Fibroblast of skin of abdomen (primary cell): Measurements from ENCODE around the gene RBBP5.

Experiments used
- DNase-seq: peaks from one replicate; pipeline ENCODE4 v3.0.0-alpha.2; 2013

RBBP5 gene

GRCh38 chr1:205056188-205056611 lies 65.6 kb downstream of the RBBP5 start:
- DNase-seq: no peak

DNA sequence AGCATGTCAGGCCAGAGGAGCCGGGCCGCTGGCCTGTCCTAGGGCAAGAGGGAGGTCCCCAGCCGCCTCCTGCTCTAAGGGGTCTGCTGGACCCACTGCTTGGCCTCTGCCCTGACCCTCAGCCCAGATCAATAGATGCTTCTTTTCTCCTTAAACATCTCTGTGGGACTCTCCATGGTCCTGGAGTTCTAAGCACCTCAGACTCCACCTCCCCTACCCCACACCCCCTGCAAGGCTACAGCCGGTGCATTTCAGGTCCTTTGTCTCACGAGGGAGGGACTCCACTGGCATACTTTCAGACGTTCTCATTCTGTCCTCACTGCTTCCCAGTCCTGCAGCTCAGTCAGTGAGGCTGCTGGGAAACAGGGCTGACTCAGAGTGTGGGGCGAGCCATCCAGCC lies 67.8 kb downstream of the RBBP5 start:
- no peak for DNase-seq

DNA sequence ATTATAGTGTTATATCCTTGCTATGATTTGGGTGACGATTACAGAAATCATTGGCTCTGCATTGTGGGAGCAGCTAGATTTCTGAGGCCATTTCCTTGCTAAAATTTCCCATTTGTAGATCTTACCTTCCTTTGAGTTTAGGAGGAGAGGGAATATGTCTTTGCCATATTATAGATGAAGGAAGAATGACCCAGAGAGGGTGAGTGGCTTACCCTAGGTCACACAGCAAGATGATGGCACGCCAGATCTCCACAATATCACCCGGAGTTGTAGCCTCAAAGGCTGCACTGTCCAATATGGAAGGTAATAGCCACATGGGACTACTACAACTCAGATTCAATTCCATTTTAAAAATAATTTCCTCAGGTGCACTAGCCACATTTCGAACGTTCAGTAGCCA lies 68.5 kb downstream of the RBBP5 start:
- DNase-seq: no peak

DNA sequence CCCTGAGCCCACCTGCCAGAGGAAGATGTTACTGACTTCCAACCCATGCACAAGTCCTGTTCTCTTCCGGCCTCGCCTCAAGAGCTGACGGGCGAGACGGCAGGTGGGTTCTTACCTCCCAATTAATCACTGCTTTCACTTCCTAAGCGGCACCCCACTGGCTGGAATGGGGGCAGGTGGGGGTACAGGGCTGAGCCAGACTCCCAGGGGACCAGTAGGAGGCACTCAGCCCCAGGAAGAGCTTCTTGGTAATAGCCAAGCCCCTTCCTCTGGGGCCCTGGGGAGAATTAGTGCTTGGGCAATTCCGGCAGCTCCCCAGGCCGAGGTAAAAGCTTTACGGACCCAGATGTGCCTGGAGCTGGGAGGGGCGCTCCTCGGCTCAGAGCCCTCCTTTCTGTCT lies 69.1 kb downstream of the RBBP5 start:
- no peak for DNase-seq

DNA sequence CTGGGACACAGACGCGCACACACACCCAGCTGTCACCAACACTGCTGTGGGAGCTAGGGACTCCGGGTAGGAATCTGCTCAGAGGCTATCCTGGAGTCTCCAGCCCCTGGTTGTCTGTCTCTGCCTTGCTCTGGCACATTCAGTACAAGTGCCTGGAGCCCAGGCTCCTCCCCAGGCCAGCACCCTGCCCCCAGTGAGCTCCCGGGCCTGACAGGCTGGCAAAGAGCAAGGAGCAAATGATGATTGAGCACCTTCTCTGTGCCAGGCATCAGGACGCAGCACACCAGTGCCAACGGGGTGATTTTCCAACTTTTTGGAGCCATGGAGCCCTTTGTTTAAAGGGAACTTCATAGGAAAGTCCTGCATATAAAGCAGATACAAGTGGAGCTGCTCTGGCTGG lies 72.3 kb downstream of the RBBP5 start:
- no peak for DNase-seq

DNA sequence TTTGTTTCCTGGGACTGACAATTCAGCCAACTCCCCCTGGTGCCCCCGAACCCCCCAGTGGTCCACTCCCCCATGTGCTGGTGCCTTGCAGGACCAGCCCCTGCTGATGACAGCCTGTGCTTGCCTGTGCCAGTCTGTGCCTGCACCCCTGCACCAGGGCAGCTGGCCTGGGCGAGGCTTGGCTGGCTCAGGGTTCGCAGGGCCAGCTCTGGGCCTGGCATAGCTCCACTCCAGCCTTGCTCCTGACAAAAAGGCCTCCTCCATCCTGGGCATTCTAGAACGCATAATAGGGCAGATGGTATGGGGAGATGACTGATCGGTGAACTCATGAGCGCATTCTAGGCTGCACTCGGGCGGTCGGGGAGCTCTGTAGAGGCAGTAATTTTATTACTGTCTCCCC lies 73.4 kb downstream of the RBBP5 start:
- no peak for DNase-seq

DNA sequence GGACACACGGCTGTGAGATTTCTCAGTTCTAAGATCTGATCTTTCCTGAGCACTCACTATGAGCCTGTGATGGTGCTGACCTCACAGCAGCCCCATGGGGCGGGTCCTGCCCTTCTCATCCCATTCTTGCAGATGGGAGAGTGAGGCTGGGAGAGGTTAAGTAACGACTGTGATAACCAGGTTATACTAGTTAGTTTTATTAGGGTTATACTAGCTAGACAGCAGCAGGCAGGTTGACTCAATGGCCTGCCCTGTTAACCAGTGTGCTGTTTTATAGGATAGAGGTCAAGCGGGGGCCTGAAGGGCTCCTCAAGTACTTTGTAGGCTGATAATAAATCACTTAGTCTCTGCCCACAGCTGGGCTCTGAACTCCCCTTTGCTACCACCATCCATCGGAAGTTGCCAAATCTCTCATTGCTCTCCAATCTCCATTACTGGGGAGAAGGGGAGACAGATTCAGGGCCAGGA lies 74.0 kb downstream of the RBBP5 start:
- no peak for DNase-seq

- no peak for DNase-seq
These were observed 74.9 kb downstream of the RBBP5 start for GRCh38 chr1:205046870-205047269.

- no peak for DNase-seq
These were observed 76.6 kb downstream of the RBBP5 start for GRCh38 chr1:205045146-205045545.

DNA sequence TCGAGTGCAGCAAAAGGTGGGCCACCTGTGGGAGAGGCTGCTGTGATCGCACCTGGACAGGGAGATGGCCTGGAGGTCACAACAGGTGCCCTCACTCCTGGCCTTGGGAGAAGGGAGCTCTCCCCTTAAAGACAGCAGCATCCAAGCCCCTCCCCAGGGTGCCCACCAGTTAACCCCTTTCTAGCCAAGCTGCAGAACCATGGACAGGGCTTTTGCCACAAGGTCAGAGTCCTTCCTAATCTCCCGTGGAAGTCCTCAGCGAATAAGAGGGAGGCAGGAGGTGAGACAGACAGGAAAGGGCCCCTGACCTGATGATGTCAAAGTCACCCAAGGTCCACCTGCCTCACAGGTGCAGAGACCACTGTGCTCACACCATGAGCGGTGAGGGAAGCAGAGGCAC lies 77.0 kb downstream of the RBBP5 start:
- no peak for DNase-seq

DNA sequence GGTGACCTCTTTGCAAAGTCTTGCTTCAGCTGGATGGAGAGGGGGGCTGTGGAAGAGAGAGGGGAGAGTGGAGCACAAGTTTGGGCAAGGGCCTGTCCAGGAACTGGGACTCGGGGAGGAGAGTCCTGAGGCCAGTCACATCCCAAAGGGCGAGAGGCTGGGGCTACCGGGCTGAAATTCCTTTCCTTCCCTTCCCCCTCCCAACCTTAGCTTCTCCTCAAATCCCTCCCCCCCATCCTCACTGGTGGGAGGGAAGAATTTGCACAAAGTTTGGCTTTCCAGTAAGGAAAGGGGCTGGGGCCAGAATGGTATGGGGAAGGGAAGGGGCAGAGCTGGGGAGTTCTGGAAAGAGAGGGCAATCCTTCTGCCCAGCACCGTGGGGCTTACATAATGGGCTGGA lies 77.9 kb downstream of the RBBP5 start:
- DNase-seq: no peak

DNA sequence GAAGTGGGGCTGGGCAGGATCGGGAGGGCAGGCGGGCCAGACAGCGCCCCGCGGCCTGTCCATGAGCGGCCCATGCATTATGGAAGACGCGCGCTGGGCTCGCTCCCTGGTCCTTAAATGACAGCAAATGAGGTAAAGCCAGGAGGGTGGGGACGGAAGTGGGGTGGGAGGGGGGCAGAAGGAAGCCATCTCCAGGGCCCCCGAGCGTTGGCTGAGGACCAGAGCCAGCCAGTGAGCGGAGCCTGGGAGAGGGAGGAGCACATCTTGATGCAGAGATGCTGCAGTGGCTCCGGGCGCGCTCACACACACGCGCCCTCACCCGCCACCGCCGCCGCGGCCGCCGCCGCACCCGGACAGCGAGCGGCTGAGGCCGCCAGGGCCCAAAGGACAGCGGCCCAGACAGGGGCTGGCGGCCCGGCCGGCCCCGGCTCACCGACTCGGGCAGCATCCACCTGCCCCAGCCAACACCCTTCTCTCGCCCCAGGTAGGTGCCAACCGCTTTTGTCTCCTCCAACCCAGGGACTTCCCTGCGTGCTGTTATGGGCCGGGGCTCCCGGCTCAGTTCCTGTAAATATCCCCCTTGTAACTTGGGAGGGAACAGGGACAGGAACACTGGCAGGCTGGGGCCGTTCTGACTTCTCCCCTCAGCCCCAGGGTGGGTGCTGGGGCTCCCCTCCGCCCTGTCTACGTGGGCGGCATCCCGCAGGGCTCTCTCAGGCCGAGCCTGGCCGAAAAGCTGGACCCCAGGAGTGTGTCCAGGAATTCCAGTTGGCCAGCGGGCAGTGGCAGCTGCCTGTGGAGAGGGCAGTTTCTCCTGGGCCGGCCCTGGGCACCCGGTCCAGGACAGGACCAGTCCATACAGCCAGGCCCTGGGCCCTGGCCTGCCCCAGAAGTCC lies 78.6 kb downstream of the RBBP5 start, which contains the start of gene CNTN2:
Gene CNTN2, plus strand, starts transcription at position 302 of the 896 bp plus-strand sequence. CDS start 9,974 bp downstream, outside the sequence.
- no peak for DNase-seq

GRCh38 chr1:205041998-205042910 lies 79.5 kb downstream of the RBBP5 start:
- DNase-seq: no peak

DNA sequence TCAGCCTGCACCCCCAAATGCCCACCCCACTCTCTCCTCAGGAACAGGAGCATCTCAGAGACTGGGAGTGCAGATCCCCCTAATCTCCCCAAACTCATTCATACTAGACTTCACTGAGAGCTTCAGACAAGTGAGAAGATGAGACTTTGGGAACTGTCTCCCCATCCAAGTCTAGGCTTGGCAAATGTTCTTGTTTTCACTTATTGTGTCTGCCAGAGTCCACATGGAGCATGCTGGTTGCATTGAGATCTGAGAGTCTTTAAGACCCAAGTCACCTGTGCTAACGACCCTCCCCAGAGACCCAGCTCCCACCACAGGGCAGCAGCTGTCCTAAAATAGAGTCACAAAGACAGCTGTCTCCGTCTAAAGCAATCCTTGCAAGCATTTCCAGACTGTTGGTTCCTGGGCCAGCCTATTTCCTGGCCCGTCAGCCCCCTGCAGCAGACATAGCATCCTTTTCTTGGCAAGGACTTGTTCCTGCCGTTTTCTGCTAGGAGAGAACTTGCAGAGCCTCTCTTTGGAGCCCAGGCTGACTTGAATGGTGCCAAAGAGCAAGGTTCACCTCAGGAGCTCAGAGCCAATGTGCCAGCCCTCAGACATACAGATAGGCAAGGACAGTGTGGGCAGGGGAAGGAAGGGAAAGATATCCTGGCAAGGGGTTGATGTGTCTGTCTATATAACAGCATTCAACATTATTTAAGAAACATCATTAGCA lies 80.6 kb downstream of the RBBP5 start:
- DNase-seq: no peak

- DNase-seq: no peak
These were observed 83.5 kb downstream of the RBBP5 start for GRCh38 chr1:205038132-205038786.

DNA sequence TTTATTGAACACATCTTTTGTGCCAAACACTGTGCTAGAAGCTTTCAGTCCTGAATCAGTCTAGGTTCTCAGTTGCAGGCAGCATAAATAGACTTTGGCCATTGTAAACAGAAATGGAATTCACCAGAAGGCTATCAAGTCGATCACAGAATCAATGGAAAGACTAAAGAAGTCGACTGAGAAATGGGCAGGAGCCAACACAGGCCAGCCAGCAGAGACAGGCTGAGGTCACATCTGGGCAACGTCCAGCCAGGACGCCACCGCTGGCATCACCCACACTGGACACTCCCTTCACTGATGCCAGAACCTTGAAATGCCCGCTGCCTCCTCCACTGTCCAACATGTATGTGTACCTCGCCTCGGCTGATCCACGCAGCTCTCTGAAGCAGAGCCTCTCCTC lies 84.2 kb downstream of the RBBP5 start:
- DNase-seq: no peak
